Fibroblast of skin of left biceps (primary cell): ENCODE data around the gene ERCC1.

ENCODE experiments used
- DNase-seq, 2 experiments: peaks; one replicate each; pipeline ENCODE4 v3.0.0-alpha.2; 2013; ENCODE audit warnings: low read depth in 2 of 2

The ERCC1 gene

DNA sequence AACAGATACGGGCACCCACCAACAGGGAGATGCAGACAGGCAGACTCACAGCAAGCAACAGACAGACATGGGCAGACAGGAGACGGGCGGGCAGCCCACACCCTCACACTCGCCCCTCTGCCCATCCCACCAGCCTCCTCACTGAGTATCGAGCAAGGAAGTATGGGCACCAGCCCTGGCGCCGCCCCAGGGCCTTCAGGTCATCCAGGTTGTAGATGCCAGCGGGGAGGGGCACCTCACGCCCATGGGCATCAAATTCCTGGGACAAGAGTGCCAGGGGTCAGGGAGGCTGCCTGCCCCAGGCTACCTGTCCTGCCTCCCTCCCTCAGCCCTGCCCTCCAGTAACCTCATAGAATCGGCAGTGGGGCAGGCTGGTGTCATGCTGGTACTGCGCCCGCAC lies 59.0 kb downstream of the ERCC1 start:
- no peak for DNase-seq

DNA sequence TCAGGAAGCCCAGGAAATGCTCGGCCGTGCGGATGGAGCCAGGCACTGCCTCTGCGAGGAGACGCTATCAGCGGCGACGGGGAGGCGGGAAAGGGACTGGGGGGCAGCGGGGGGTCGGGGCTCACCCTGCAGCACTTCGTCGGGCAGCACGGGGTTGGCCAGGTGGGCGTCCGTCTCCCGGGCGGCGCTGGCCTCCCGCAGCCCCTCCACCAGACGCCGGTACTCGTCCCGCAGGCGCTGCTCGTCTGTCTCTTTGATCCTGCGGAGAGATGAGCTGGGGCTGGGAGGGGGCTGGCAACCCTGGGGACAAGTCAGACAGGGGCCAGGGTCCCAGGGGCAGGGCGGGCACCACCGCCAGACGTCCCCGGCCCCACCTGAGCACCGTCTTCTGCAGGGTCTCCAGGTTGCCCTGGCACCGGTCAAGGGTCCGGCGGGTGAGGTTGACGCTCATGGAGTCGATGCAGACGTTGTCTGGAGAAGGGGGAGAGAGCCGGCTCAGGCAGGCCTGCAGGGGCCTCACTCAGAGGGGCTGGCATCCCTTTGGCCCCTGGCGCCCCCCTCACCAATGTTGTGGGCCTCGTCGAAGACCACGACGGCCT lies 59.8 kb downstream of the ERCC1 start:
- no peak for DNase-seq

DNA sequence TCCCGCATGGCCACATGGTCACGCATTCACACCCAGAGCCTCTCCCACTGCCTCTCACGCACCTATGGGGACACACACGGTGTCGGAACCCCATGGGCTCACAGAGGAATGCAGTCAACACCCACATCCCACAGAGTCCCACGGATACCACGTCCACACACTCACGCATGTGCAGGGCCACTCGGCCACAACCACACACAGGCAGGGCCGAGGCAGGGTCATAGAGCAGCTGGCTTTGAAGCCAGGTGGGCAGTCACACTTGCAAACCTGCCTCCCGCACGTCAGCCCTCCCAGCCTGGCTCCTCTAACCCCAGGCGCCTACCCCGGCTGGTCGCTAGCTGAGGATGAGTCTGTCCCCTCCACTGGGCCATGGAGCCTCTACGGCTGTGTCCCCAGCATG lies 61.4 kb downstream of the ERCC1 start:
- no peak for DNase-seq

DNA sequence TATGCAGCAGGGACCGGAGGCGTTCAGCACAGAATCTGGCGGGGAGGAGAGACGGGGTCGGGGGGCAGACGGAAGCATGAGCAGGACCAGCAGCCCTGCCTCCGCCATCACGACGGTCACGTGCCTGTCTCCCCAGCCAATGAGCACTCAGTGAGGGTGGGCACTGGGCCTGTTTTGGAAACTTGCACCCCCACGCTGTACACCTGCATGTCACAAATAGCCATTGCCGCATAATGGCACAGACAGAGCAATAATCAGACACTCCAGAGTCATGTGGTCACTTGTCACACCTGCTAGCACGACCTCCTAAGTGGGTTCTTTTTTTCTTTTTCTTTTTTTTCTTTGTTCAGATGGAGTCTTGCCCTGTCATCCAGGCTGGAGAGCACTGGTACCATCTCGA lies 62.1 kb downstream of the ERCC1 start:
- DNase-seq, result no peak

GRCh38 chr19:45358213-45358792 lies 65.4 kb downstream of the ERCC1 start:
- no peak for DNase-seq

- DNase-seq, result no peak
Observed at GRCh38 chr19:45357445-45357783, 66.3 kb downstream of the ERCC1 start.
